ENCODE results near the gene TLX1.

Gene TLX1

GRCh38 chr10:101130984-101131961, at the start of gene TLX1:
Gene TLX1 (plus strand): TSS chr10:101131300. CDS start chr10:101131542, 242 bp downstream.
- intact Hi-C loops (cut with DNase I), result no loop called here
- DNase-seq, result peak in 1 of 42 donors; percentile 12

- no peak for DNase-seq
- intact Hi-C loops (cut with DNase I), result no loop called here
Observed at GRCh38 chr10:101085846-101086245, 45.3 kb upstream of the TLX1 start.

GRCh38 chr10:101087376-101087775, 43.7 kb upstream of the TLX1 start:
- intact Hi-C loops (cut with DNase I), result no loop called here
- no peak for DNase-seq

- intact Hi-C loops (cut with DNase I), result no loop called here
- DNase-seq, result no peak
Observed at GRCh38 chr10:101087965-101088364, 43.1 kb upstream of the TLX1 start.

DNA sequence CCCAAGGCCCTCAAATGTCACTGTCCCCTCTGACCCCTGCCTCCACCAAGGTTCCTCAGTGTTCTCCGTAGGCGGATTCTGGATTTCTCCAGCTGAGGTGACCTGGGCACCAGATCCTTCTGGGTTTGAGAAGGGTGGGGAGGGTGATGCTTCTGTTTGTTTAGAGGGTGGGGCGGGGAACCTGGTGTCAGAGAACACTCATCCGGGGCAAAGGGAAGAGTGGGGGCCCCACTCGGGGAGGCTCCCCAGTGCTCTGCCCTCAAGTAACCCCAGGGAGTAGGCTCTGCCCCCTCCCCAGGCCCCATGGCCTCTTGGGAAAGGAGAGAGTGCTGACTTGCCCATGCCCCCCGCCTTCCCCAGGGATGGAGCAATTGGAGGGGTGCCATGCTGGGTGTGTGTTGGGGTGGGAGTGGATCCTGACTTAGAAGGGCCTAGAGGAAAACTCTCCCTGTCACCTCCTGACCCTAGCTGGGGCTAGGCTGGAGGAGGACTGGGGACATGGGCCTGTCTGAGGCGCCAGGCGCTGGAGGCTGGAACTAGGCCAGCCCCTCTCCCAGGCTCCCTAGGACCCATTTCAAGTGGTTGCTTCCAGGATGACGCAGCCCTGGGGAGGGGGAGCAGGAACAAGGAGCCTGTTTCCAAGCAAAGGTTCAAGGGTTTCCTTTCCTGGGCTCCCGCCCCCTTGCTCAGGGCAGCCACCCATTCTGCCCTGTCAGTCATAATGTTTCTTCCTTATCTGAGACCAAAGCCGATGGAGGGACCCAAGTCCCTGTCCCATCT, 41.4 kb upstream of the TLX1 start:
- intact Hi-C loops (cut with DNase I), result no loop called here
- DNase-seq, result no peak

- intact Hi-C loops (cut with DNase I), result no loop called here
- DNase-seq, result no peak
Observed at GRCh38 chr10:101090597-101090996, 40.5 kb upstream of the TLX1 start.

- intact Hi-C loops (cut with DNase I), result no loop called here
- DNase-seq, result no peak
Observed at GRCh38 chr10:101091546-101092290, 39.4 kb upstream of the TLX1 start.

DNA sequence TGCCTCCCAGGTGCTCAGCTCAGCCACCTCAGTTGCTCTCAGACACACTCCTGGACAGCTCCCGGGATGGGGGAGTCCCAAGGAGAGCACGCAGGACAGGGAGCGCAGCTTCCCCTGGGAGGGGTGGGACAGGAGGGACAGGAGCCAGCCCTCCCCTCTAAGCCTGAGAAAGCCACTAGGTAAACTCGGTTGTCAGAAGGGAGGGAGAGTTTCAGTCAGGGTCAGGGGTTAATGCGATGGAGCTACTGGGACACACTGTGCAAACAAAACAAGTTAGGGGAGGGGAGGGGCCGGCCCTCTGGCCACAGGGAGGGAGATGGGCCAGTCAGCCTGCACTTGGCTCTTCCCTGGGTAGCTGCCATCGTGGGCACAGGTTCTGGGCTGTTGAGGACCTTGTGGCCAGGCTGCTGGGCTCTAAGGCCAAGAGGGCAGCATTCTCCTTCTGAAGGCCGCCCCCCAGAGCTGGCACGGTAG, 38.2 kb upstream of the TLX1 start:
- intact Hi-C loops (cut with DNase I), result no loop called here
- DNase-seq, result no peak

- no peak for DNase-seq
- intact Hi-C loops (cut with DNase I), result no loop called here
Observed at GRCh38 chr10:101094121-101094879, 36.8 kb upstream of the TLX1 start.

DNA sequence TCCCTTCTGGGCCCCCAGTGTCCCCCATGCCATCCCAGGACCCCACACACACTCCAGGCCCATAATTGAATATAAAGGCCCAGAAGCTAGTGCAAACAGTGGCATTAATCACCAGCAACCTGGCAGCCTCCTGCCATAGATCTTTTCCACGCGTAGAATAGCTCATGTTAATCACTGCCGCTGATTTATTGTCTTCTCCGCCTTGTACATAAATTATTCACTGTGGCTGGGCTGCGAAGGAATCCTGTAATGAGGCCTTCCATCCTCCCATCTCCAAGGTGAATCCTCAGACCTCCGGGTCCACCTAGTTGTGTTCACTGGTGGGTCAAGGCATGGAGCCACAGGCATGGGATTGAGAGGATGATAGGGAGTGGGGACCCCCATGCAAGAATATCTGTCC, 36.1 kb upstream of the TLX1 start:
- intact Hi-C loops (cut with DNase I), result loop anchor here (5.0 kb wide), 1 partner anchor 47 kb away; no protein-coding TSS in a partner anchor
- DNase-seq, result no peak

DNA sequence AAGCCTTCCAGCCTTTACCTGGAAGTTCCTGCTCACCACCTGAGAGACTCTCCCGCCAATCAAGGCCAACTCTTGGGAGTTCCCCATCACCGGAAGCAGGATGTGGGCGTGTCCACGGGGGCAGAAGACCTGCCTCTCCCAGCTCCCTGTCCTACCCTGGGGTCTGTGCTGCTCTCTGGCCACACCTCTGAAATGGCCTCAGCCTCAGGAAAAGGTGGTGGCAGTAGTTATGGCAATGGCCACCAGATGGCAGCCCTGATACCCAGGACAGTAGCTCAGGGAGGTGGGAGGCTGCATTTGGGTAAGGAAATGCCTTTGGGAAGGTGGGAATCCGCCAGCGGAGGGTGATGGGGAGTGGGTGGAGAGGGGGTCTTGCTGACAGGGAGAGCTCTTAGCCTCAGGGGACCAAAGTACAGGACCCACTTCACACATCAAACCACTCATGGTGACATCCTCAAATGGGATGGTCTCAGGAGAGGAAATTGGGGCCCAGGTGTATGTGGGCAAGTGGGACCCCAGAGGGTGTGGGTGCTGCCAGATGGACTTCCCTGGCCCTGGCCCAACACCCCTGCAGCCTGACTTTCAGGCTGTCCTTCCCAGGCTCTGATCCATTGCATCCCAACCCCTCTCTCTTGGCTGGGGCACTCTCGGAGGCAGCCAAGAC, 35.4 kb upstream of the TLX1 start:
- intact Hi-C loops (cut with DNase I), result loop anchor here (5.0 kb wide), 1 partner anchor 47 kb away; no protein-coding TSS in a partner anchor
- peak; percentile 25 to 84 (median 56) for DNase-seq

- intact Hi-C loops (cut with DNase I), result loop anchor here (5.0 kb wide), 1 partner anchor 46 kb away; no protein-coding TSS in a partner anchor
- DNase-seq, result no peak
Observed at GRCh38 chr10:101096378-101096777, 34.7 kb upstream of the TLX1 start.

DNA sequence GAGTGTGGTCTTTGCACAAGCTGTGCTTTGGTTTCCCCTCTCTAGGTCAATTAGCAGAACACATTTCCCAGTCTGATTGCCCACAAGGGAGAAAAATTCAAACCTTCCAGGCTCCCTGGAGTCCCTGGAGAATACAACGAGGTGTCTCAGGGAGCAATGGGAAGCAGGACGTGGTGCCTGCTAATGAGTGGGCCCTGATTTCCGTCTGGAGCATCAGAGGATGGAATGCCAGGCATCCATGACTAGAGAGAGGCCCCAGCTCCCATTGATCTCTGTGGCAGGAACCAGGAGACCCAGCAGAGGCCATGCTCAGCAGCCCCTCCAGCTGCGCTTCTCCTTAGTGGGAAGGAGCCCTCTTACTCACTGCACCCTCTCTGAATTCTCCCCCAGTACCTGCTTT, 33.2 kb upstream of the TLX1 start:
- intact Hi-C loops (cut with DNase I), result loop anchor here (5.0 kb wide), 1 partner anchor 44 kb away; no protein-coding TSS in a partner anchor
- no peak for DNase-seq

DNA sequence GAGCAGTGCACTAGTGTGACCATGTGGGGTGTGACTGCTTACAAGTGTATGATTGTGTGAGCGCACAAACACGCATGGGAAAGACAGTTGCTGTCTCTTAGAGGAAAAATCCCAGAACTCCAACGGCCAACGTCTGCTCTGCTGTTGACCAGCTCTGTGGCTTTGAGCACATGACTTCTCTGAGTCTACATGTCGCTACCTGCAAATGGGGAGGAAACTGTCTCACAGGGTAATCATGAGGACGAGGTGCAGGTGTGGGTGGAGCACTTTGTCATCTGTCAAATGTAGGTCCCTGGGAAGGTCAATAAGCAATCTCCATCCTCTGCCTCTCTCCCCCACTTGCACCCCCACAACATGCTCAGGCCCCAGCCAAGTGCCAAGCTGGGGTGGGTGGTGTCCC, 31.2 kb upstream of the TLX1 start:
- intact Hi-C loops (cut with DNase I), result loop anchor here (5.0 kb wide), 1 partner anchor 42 kb away; no protein-coding TSS in a partner anchor
- DNase-seq, result no peak

DNA sequence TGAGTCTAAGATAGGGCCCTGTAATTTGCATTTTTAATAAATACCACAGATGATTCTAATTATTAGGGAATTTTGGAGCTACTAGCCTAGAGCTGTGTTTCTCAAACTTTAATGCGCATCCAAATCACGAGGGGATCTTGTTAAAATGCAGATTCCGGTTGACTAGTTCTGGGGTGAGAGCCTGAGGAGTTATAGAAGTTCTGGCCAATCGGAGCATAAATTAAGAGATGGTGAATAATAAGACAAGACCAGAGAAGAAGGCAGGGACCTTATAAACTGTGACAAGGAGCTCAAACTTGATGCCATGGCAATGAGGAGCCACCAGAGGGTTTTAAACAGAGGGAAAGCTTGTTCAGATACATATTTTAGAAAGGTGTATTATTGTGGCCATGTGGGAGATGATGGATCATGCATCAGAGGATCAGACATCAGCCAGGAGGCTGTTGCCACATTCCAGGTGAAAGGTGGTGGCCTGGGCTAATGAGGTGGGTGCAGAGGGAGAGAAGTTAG, 29.7 kb upstream of the TLX1 start:
- intact Hi-C loops (cut with DNase I), result no loop called here

DNA sequence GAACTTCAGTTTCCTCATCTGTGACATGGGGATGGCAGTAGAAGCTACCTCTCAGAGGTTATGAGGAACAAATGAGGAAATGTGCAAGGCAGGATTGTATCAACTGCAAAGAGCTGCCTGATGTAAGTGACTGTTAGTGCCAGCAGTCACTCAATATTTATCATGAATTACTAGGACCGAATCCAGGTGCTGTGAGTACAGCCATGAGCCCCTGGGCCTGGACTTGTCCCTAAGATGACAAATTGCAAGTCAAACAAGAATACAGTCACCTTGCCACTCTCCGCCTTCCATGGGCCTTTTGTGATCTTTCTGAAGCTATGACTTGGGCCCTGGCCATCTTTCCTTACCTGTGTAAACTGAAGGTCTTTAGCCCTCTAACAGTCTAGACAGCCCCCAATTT, 27.7 kb upstream of the TLX1 start:
- no peak for DNase-seq
- intact Hi-C loops (cut with DNase I), result no loop called here

More for the DNA sequence above, 29.7 kb upstream of the TLX1 start:
- DNase-seq, result no peak

- intact Hi-C loops (cut with DNase I), result no loop called here
Observed at GRCh38 chr10:101106351-101106750, 24.7 kb upstream of the TLX1 start.

More at GRCh38 chr10:101106351-101106750, 24.7 kb upstream of the TLX1 start:
- no peak for DNase-seq
